ENCODE results near the gene EEF2K. TPM values are rescaled to one million over a fixed set of nuclear protein-coding genes. Genes with fewer than 3 reads are reported as not detected.

EEF2K gene
- total RNA-seq, 4 donors from 2014 or later: 15.6 to 21.3 (median 19.9) TPM

DNA sequence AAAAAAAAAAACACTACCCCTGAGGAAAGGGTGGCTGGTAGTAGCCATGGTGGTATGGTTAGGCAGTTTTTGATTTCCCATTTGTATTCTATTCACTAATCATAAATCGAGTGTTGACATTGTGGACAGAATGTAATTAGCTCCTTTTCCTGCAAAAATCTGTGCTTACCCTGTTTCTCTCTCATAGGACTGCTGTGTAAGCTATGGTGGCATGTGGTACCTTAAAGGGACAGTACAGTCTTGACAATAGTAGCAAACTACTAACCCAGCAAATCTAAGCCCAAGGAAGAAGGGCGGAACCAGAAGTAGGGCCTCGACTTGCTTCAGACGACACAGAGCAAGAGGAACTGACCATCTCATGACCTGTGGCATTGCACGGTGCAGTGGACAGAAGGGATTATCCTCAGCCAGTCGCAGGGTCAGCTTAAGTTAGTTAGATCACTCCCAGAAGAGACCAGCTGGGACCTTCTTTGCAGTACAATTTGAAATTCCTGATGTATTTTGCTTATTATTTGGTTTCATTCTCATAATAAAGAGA is 127.4 kb downstream of the EEF2K start:
- Histone ChIP-seq H3K27ac (no peak overlapping the region), H3K36me3 (peaks cover 27 to 38% of the 10 kb centered on the region in 2 donors), H3K4me1 (no peaks in the 10 kb centered on the region), H3K4me3 (replicated peaks in 1 of 3) (no peak overlapping the region), H3K27me3 (no peaks in the 10 kb centered on the region), H3K9me3 (no peaks in the 10 kb centered on the region)
- no peak for TF ChIP-seq POLR2A (IDR thresholded peaks at IDR 0.05)
- TF ChIP-seq, protein P1, sequence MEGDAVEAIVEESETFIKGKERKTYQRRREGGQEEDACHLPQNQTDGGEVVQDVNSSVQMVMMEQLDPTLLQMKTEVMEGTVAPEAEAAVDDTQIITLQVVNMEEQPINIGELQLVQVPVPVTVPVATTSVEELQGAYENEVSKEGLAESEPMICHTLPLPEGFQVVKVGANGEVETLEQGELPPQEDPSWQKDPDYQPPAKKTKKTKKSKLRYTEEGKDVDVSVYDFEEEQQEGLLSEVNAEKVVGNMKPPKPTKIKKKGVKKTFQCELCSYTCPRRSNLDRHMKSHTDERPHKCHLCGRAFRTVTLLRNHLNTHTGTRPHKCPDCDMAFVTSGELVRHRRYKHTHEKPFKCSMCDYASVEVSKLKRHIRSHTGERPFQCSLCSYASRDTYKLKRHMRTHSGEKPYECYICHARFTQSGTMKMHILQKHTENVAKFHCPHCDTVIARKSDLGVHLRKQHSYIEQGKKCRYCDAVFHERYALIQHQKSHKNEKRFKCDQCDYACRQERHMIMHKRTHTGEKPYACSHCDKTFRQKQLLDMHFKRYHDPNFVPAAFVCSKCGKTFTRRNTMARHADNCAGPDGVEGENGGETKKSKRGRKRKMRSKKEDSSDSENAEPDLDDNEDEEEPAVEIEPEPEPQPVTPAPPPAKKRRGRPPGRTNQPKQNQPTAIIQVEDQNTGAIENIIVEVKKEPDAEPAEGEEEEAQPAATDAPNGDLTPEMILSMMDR (IDR thresholded peaks at IDR 0.05): no peak
- 72 to 75% methylated on average over 6 of the region's 6 CpGs for WGBS, 2 donors
- no peak for DNase-seq
- intact Hi-C loops (cut with DNase I): no loop called here

DNA sequence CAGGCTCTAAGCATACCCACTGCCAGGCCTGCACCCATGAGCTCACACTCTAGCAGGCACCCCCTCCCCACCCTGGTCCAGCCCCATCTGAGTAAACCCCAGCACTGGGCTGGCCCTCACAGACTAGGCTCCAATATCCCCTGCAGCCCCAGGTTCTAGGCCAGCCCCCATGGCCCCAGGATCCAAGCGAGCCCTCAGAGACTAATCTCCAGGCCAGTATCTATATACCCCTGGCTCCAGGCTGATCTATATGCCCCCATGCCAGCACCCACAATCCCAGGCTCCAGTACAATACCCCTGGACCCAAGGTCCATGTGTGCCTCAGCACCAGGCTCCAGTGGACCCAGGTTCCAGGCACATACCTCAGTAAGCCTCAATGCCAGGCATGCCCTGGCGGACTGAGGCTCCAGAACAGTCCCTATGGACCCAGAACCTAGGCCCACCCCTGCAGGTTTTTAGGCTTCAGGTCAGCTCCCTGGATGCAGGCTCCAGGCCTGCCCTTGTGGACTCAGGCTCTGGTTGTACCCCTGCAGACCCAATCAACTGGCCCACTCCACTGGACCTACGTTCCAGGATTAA is 129.7 kb downstream of the EEF2K start:
- intact Hi-C loops (cut with DNase I): no loop called here
- H3K27me3 ChIP-seq: no peaks in the 10 kb centered on the region
- no peaks in the 10 kb centered on the region for H3K9me3 ChIP-seq
- no peak for DNase-seq
- TF ChIP-seq, protein P1 (IDR thresholded peaks at IDR 0.05): no peak
- TF ChIP-seq POLR2A (IDR thresholded peaks at IDR 0.05): no peak
- H3K36me3 ChIP-seq: peaks cover 18 to 32% of the 10 kb centered on the region in 2 donors
- no peak overlapping the region for H3K4me3 ChIP-seq (replicated peaks in 1 of 3)
- no peaks in the 10 kb centered on the region for H3K4me1 ChIP-seq
- 92 to 100% methylated on average over 2 of the region's 3 CpGs for WGBS, 2 donors
- H3K27ac ChIP-seq: no peak overlapping the region

GRCh38 chr16:22336581-22336980 is 130.5 kb downstream of the EEF2K start:
- H3K36me3 ChIP-seq: peaks cover 16 to 27% of the 10 kb centered on the region in 2 donors
- no peak for TF ChIP-seq POLR2A (IDR thresholded peaks at IDR 0.05)
- TF ChIP-seq, protein P1 (IDR thresholded peaks at IDR 0.05): no peak
- no peaks in the 10 kb centered on the region for H3K9me3 ChIP-seq

GRCh38 chr16:22337045-22337444 is 131.0 kb downstream of the EEF2K start:
- H3K36me3 ChIP-seq: peaks cover 13 to 22% of the 10 kb centered on the region in 2 donors
- no peaks in the 10 kb centered on the region for H3K9me3 ChIP-seq
- TF ChIP-seq POLR2A (IDR thresholded peaks at IDR 0.05): no peak
- TF ChIP-seq, protein P1 (IDR thresholded peaks at IDR 0.05): no peak
- H3K4me3 ChIP-seq (replicated peaks in 1 of 3): no peak overlapping the region
- no peaks in the 10 kb centered on the region for H3K27me3 ChIP-seq
- H3K27ac ChIP-seq: no peak overlapping the region
- H3K4me1 ChIP-seq: no peaks in the 10 kb centered on the region
- DNase-seq: no peak
- intact Hi-C loops (cut with DNase I): no loop called here

More at GRCh38 chr16:22336581-22336980, 130.5 kb downstream of the EEF2K start:
- Histone ChIP-seq H3K4me1 (no peaks in the 10 kb centered on the region), H3K27ac (no peak overlapping the region), H3K4me3 (replicated peaks in 1 of 3) (no peak overlapping the region), H3K27me3 (no peaks in the 10 kb centered on the region)
- intact Hi-C loops (cut with DNase I): no loop called here
- DNase-seq: no peak

DNA sequence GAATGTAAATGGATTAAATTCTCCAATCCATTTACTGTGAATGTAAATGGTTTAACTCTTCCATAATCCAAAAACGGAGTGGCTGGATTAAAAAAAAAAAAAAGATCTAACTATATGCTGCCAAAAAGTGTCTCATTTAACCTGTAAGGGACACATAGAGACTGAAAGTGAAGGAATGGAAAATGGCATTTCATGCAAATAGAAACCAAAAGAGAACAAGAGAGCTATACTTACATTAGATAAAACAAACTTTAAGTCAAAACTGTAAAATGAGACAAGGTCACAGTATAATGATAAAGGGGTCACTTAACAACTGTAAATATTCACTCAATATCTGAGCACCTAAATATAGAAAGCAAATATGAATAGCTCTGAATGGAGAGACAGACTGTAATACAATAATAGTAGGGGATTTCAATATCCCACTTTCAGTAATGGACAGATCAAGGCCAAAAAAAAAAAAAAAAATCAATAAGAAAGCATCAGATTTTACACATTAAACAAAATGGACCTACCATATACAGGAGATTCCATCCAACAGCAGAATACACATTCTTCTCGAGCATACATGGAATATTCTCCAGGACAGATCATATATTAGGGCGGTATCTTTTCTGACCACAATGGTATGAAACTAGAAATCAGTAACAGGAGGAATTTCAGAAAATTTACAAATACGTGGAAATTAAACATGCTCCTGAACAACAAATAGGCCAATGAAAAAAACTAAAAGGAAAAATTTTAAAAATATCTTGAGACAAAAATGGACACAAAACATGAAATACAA is 132.0 kb downstream of the EEF2K start:
- Histone ChIP-seq H3K36me3 (peaks cover 13 to 21% of the 10 kb centered on the region in 2 donors), H3K27ac (no peak overlapping the region), H3K4me3 (replicated peaks in 1 of 3) (no peak overlapping the region), H3K4me1 (no peaks in the 10 kb centered on the region), H3K27me3 (no peaks in the 10 kb centered on the region), H3K9me3 (no peaks in the 10 kb centered on the region)
- no peak for DNase-seq
- WGBS, 2 donors: 98 to 99% methylated on average over 4 of the region's 4 CpGs
- intact Hi-C loops (cut with DNase I): no loop called here
- no peak for TF ChIP-seq POLR2A (IDR thresholded peaks at IDR 0.05)
- TF ChIP-seq, protein P1 (IDR thresholded peaks at IDR 0.05): no peak

Measured in thyroid gland (tissue), 4 donors.